Neural progenitor cell (in vitro differentiated cells): ENCODE results near the gene PLCB3. TPM values are rescaled to one million over a fixed set of nuclear protein-coding genes. Genes with fewer than 3 reads are reported as not detected.

Experiments
- DNase-seq: peaks from one replicate; pipeline ENCODE4 v3.0.0-alpha.2; 2016; ENCODE audit warnings: low spot score
- H2AFZ ChIP-seq: fragments of 200-600 bp; sonication (generic); replicated peaks from 2 replicates; pipeline ENCODE4 v1.6.1; 2016; ENCODE audit warnings: antibody characterized with exemption
- H3F3A ChIP-seq: fragments of 200-600 bp; sonication (generic); 2 replicates; pipeline ENCODE4 v1.6.1; 2016; ENCODE audit warnings: antibody characterized with exemption, low read depth
- H3K27ac ChIP-seq: fragments of 200-600 bp; sonication (generic); 2 replicates; pipeline ENCODE4 v1.5.1; 2016; ENCODE audit warnings: mild to moderate bottlenecking
- H3K27me3 ChIP-seq: fragments of 200-600 bp; sonication (generic); 2 replicates; pipeline ENCODE4 v1.6.1; 2016; ENCODE audit warnings: mild to moderate bottlenecking, moderate library complexity
- H3K36me3 ChIP-seq: fragments of 200-600 bp; sonication (generic); 2 replicates; pipeline ENCODE4 v1.5.1; 2016
- H3K4me1 ChIP-seq: fragments of 200-600 bp; sonication (generic); 2 replicates; pipeline ENCODE4 v1.6.1; 2016; ENCODE audit warnings: mixed run types
- H3K4me2 ChIP-seq: fragments of 200-600 bp; sonication (generic); 2 replicates; pipeline ENCODE4 v1.6.1; 2016
- H3K4me3 ChIP-seq: fragments of 200-600 bp; sonication (generic); 2 replicates; pipeline ENCODE4 v1.5.1; 2016
- H3K79me2 ChIP-seq: fragments of 200-600 bp; sonication (generic); 2 replicates; pipeline ENCODE4 v1.6.1; 2016; ENCODE audit warnings: low read depth
- H3K9ac ChIP-seq: fragments of 200-600 bp; sonication (generic); 2 replicates; pipeline ENCODE4 v1.6.1; 2016
- H3K9me3 ChIP-seq: fragments of 200-600 bp; sonication (generic); 2 replicates; pipeline ENCODE4 v1.5.1; 2016; ENCODE audit warnings: low read depth
- H4K20me1 ChIP-seq: fragments of 200-600 bp; sonication (generic); 2 replicates; pipeline ENCODE4 v1.6.1; 2016; ENCODE audit warnings: low read depth
- H3K27ac Mint-ChIP-seq: 3 replicates; pipeline ENCODE4 v1.8.0; 2021; ENCODE audit warnings: mixed read lengths
- H3K27me3 Mint-ChIP-seq: 2 replicates; pipeline ENCODE4 v1.8.0; 2022; ENCODE audit warnings: low read depth, mild to moderate bottlenecking, inconsistent platforms, moderate library complexity, mixed read lengths; ENCODE audit not compliant: insufficient read depth
- H3K36me3 Mint-ChIP-seq: 3 replicates; pipeline ENCODE4 v1.8.0; 2021; ENCODE audit warnings: mixed read lengths
- H3K4me1 Mint-ChIP-seq: 3 replicates; pipeline ENCODE4 v1.8.0; 2021; ENCODE audit warnings: mixed read lengths
- H3K4me3 Mint-ChIP-seq: 3 replicates; pipeline ENCODE4 v1.8.0; 2021; ENCODE audit warnings: mild to moderate bottlenecking, moderate library complexity, mixed read lengths
- H3K9me3 Mint-ChIP-seq: 3 replicates; pipeline ENCODE4 v1.8.0; 2020; ENCODE audit warnings: mixed read lengths
- EZH2 ChIP-seq: fragments of 200-600 bp; sonication (generic); IDR thresholded peaks from 2 replicates; pipeline ENCODE4 v1.6.1; 2017; ENCODE audit warnings: antibody characterized with exemption, mild to moderate bottlenecking, moderate library complexity
- EZH2phosphoT487 ChIP-seq: fragments of 200-600 bp; sonication (generic); IDR thresholded peaks from 2 replicates; pipeline ENCODE4 v1.6.1; 2017; ENCODE audit warnings: antibody characterized with exemption
- total RNA-seq: library from RNA; depleted of rRNA; stranded (reverse); fragments of >200 nt; gene quantifications from 2 replicates; pipeline ENCODE4 v1.2.3, GENCODE V29; 2015; ENCODE audit warnings: low replicate concordance
- TF ChIP-seq, protein P1 (sequence below): fragments of 200-600 bp; sonication (generic); IDR thresholded peaks from 2 replicates; pipeline ENCODE4 v1.5.1; 2017; ENCODE audit warnings: antibody characterized with exemption, mild to moderate bottlenecking

The PLCB3 gene
- total RNA-seq, 1 donor from 2014 or later, result 15.6 TPM

DNA sequence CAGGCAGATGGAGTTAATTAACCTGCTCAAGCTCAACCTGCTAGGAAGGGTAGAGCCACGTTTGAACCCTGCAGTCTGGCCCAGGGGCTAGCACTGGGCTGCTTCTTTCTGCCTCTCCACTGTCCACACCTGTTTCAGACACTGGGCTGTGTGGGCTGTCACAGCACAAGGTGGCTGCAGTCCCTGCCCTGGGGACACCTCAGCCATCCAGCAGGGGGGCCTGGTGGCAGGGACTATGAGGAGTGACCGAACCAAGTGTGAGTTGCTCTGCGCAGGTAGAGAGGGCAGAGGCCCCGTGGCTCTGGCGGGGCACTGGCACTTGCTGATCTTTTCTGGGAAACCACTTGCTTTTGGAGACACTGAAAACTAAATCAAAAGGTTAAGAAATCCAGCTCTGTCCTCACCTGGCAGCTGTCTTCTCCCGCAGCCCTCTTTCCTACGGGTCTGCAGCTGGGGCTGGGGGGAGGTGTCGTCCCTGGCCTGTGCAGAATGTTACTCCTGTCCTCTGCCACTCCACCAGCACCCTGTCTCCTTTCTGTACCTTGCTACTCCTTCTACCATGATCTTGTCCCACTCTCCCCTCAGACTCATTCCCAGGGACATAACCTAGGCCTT lies 27.4 kb downstream of the PLCB3 start:
- Mint-ChIP-seq H3K27ac (no peak overlapping the region), H3K4me3 (peak overlapping the region; percentile 1)
- no peak overlapping the region for H2AFZ ChIP-seq

DNA sequence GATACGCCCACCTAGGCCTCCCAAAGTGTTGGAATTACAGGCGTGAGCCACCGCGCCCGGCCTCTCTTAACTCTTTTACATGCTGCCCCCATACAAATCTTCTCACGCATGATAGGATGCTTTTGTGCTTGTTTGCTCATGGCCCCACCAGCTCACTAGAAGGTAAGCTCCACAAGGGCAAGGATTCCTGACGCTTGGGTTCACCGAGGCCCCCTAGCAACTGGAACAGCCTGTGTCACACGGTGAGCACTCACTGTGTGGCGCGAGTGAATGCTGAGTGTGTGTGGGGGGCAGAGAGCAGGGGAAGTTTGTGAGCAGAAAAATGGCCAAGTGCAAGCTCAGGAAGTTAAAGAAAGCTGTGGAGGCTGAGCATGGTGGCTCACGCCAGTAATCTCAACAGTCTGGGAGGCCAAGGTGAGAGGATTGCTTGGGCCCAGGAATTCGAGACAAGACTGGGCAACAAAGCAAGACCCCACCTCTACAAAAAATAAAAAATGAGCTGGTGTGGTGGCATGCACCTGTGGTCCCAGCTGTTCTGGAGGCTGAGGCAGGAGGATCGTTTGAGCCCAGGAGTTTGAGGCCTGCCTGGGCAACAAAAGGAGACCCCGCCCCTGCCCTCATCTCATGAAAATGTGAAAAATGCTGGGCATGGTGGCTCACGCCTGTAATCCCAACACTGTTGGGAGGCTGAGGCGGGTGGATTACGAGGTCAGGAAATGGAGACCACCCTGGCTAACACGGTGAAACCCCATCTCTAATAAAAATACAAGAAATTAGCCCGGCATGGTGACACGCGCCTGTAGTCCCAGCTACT lies 30.8 kb downstream of the PLCB3 start:
- H3F3A ChIP-seq, result peaks cover 4% of the 10 kb centered on the region

More for the DNA sequence above, 27.4 kb downstream of the PLCB3 start:
- H3K27me3 Mint-ChIP-seq, result peaks cover 3% of the 10 kb centered on the region
- no peak overlapping the region for H3K4me3 ChIP-seq
- H4K20me1 ChIP-seq, result no peaks in the 10 kb centered on the region
- TF ChIP-seq EZH2phosphoT487 (no peak), EZH2 (no peak)
- TF ChIP-seq, protein P1, sequence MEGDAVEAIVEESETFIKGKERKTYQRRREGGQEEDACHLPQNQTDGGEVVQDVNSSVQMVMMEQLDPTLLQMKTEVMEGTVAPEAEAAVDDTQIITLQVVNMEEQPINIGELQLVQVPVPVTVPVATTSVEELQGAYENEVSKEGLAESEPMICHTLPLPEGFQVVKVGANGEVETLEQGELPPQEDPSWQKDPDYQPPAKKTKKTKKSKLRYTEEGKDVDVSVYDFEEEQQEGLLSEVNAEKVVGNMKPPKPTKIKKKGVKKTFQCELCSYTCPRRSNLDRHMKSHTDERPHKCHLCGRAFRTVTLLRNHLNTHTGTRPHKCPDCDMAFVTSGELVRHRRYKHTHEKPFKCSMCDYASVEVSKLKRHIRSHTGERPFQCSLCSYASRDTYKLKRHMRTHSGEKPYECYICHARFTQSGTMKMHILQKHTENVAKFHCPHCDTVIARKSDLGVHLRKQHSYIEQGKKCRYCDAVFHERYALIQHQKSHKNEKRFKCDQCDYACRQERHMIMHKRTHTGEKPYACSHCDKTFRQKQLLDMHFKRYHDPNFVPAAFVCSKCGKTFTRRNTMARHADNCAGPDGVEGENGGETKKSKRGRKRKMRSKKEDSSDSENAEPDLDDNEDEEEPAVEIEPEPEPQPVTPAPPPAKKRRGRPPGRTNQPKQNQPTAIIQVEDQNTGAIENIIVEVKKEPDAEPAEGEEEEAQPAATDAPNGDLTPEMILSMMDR, result no peak
- no peaks in the 10 kb centered on the region for H3K36me3 ChIP-seq
- no peaks in the 10 kb centered on the region for H3K27me3 ChIP-seq
- peaks cover under 1% of the 10 kb centered on the region for H3F3A ChIP-seq
- H3K9me3 Mint-ChIP-seq, result no peaks in the 10 kb centered on the region
- H3K4me1 ChIP-seq, result no peaks in the 10 kb centered on the region
- H3K4me1 Mint-ChIP-seq, result peaks cover 15% of the 10 kb centered on the region
- peaks cover 12% of the 10 kb centered on the region for H3K36me3 Mint-ChIP-seq
- no peak overlapping the region for H3K4me2 ChIP-seq
- H3K9ac ChIP-seq, result no peak overlapping the region
- H3K9me3 ChIP-seq, result no peaks in the 10 kb centered on the region
- DNase-seq, result no peak
- H3K79me2 ChIP-seq, result peaks cover 3% of the 10 kb centered on the region
- no peak overlapping the region for H3K27ac ChIP-seq

DNA sequence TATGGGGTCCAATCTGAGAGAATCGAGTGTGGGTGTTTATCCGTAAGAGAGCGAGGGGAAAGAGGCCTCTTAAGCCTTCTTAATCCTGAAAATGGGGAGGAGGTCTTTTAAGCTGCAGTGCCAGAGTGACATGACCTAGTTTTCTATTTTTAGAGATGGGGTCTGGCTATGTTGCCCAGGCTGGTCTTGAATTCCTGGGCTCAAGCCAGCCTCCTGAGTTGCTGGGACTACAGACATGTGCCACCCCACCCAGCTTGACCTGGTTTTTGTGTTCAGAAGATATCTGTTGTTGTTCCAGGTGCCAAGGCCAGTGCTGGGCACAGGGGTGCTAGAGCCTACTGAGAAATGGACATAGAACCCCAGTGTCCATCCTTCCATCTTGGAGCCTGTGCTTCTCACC lies 31.8 kb downstream of the PLCB3 start:
- Histone ChIP-seq H3K27me3 (no peaks in the 10 kb centered on the region), H2AFZ (no peak overlapping the region), H4K20me1 (no peaks in the 10 kb centered on the region), H3K4me2 (no peak overlapping the region), H3K9ac (no peak overlapping the region), H3F3A (peaks cover 4% of the 10 kb centered on the region), H3K79me2 (peaks cover 3% of the 10 kb centered on the region), H3K27ac (no peak overlapping the region), H3K4me3 (no peak overlapping the region), H3K9me3 (no peaks in the 10 kb centered on the region), H3K4me1 (peaks cover 5% of the 10 kb centered on the region), H3K36me3 (no peaks in the 10 kb centered on the region)
- H3K36me3 Mint-ChIP-seq, result peaks cover 12% of the 10 kb centered on the region
- H3K4me3 Mint-ChIP-seq, result peak overlapping the region; percentile 78
- H3K27ac Mint-ChIP-seq, result no peak overlapping the region
- TF ChIP-seq EZH2phosphoT487 (no peak), EZH2 (no peak)
- TF ChIP-seq, protein P1, result no peak
- peaks cover 16% of the 10 kb centered on the region for H3K4me1 Mint-ChIP-seq
- DNase-seq, result no peak
- no peaks in the 10 kb centered on the region for H3K9me3 Mint-ChIP-seq
- peaks cover 11% of the 10 kb centered on the region for H3K27me3 Mint-ChIP-seq

More for the DNA sequence above, 30.8 kb downstream of the PLCB3 start:
- Mint-ChIP-seq H3K4me1 (peaks cover 16% of the 10 kb centered on the region), H3K27ac (no peak overlapping the region), H3K9me3 (no peaks in the 10 kb centered on the region), H3K27me3 (peaks cover 11% of the 10 kb centered on the region), H3K4me3 (peak overlapping the region; percentile 68), H3K36me3 (peaks cover 12% of the 10 kb centered on the region)
- H3K27me3 ChIP-seq, result no peaks in the 10 kb centered on the region
- no peaks in the 10 kb centered on the region for H4K20me1 ChIP-seq
- H3K4me1 ChIP-seq, result peaks cover 5% of the 10 kb centered on the region
- H3K27ac ChIP-seq, result no peak overlapping the region
- no peaks in the 10 kb centered on the region for H3K36me3 ChIP-seq
- H3K9me3 ChIP-seq, result no peaks in the 10 kb centered on the region
- H3K4me3 ChIP-seq, result no peak overlapping the region
- H3K9ac ChIP-seq, result no peak overlapping the region
- H2AFZ ChIP-seq, result no peak overlapping the region
- no peak for DNase-seq
- TF ChIP-seq, protein P1, result no peak
- TF ChIP-seq EZH2 (no peak), EZH2phosphoT487 (no peak)
- H3K79me2 ChIP-seq, result peaks cover 3% of the 10 kb centered on the region
- H3K4me2 ChIP-seq, result no peak overlapping the region
